HepG2 (cell line): ENCODE data around the gene TEAD1. TPM values are rescaled to one million over a fixed set of nuclear protein-coding genes. Genes with fewer than 3 reads are reported as not detected.

Experiments
- ATM ChIP-seq: fragments of 450-650 bp; IDR thresholded peaks from 2 replicates; pipeline ENCODE4 v1.7.1; 2017; ENCODE audit warnings: mild to moderate bottlenecking, borderline replicate concordance
- ERF ChIP-seq: IDR thresholded peaks from 2 replicates; pipeline ENCODE4 v1.6.1; 2018; ENCODE audit warnings: missing biosample characterization, missing genetic modification reagents
- IKZF5 ChIP-seq: IDR thresholded peaks from 2 replicates; pipeline ENCODE4 v1.6.1; 2018; ENCODE audit warnings: missing genetic modification reagents, mild to moderate bottlenecking, missing compliant biosample characterization
- KDM4B ChIP-seq: sonication (generic); formaldehyde crosslinking; IDR thresholded peaks from 2 replicates; pipeline ENCODE4 v1.4.0; 2020; ENCODE audit warnings: missing genetic modification reagents
- KLF9 ChIP-seq: IDR thresholded peaks from 2 replicates; pipeline ENCODE4 v1.6.1; 2016; ENCODE audit warnings: low read depth
- NFAT5 ChIP-seq: sonication (generic); formaldehyde crosslinking; IDR thresholded peaks from 2 replicates; pipeline ENCODE4 v1.4.0; 2020; ENCODE audit warnings: missing genetic modification reagents
- POLR2G ChIP-seq: fragments of 200-400 bp; formaldehyde crosslinking; IDR thresholded peaks from 2 replicates; pipeline ENCODE4 v1.6.1; 2018; ENCODE audit warnings: mild to moderate bottlenecking, low read depth, low read length, moderate library complexity
- PREB ChIP-seq: sonication (generic); formaldehyde crosslinking; IDR thresholded peaks from 2 replicates; pipeline ENCODE4 v1.4.0; 2020; ENCODE audit warnings: missing genetic modification reagents
- SMYD3 ChIP-seq: sonication (generic); formaldehyde crosslinking; IDR thresholded peaks from 2 replicates; pipeline ENCODE4 v1.8.1; 2023; ENCODE audit warnings: mild to moderate bottlenecking, missing genetic modification reagents
- SSRP1 ChIP-seq: IDR thresholded peaks from 2 replicates; pipeline ENCODE4 v1.6.1; 2016; ENCODE audit warnings: control low read depth
- ZBTB39 ChIP-seq: sonication (generic); formaldehyde crosslinking; IDR thresholded peaks from 2 replicates; pipeline ENCODE4 v1.5.0; 2020; ENCODE audit warnings: missing genetic modification reagents
- ZBTB46 ChIP-seq: sonication (generic); formaldehyde crosslinking; IDR thresholded peaks from 2 replicates; pipeline ENCODE4 v1.4.0; 2020; ENCODE audit warnings: mild to moderate bottlenecking, missing genetic modification reagents, borderline replicate concordance
- ZBTB49 ChIP-seq: sonication (generic); formaldehyde crosslinking; IDR thresholded peaks from 2 replicates; pipeline ENCODE4 v1.4.0; 2020; ENCODE audit warnings: missing genetic modification reagents, borderline replicate concordance
- ZC3H4 ChIP-seq: sonication (generic); formaldehyde crosslinking; IDR thresholded peaks from 2 replicates; pipeline ENCODE4 v1.4.0; 2020; ENCODE audit warnings: missing genetic modification reagents, borderline replicate concordance
- ZFP62 ChIP-seq: sonication (generic); formaldehyde crosslinking; IDR thresholded peaks from 2 replicates; pipeline ENCODE4 v1.4.0; 2020; ENCODE audit warnings: missing genetic modification reagents
- ZNF816 ChIP-seq: sonication (generic); formaldehyde crosslinking; IDR thresholded peaks from 2 replicates; pipeline ENCODE4 v1.8.0; 2022; ENCODE audit warnings: missing genetic modification reagents, mild to moderate bottlenecking, borderline replicate concordance
- polyA plus RNA-seq, 8 experiments: library from polyadenylated mRNA; depleted of rRNA in 3 of 8; stranded (reverse) in 7 of 8; unstranded in 1 of 8; fragments of >200 nt; fragmentation: Illumina TruSeq in 4 of 8; extraction: Trizol in 4 of 8; gene quantifications; 2 replicates each; pipeline versions ENCODE4 v1.2.1 to v1.2.3, GENCODE V29; 2011 to 2016; ENCODE audit warnings: low read depth in 4 of 8, missing spikeins in 1 of 8, mixed read lengths in 1 of 8; ENCODE audit not compliant: insufficient read depth in 1 of 8
- total RNA-seq, 5 experiments: library from RNA; depleted of rRNA; stranded (reverse); fragments of >200 nt; fragmentation: Illumina TruSeq; extraction: Trizol; gene quantifications; 2 replicates each; pipeline ENCODE4 v1.2.3, GENCODE V29; 2016; ENCODE audit warnings: low read depth in 1 of 5

Gene TEAD1
- total and polyA plus RNA-seq, 2 of the 13 experiments (the other 11 are each of a cell fraction or from before 2014, with no cell fraction given), result 20.1 to 30.5 TPM

- TF ChIP-seq ZBTB49 (CRISPR knock-in tag) (no peak), ZC3H4 (CRISPR knock-in tag) (no peak), ZNF816 (CRISPR knock-in tag) (no peak), IKZF5 (CRISPR knock-in tag) (no peak), ZBTB46 (CRISPR knock-in tag) (no peak), NFAT5 (CRISPR knock-in tag) (no peak), ZFP62 (CRISPR knock-in tag) (no peak), ZBTB39 (CRISPR knock-in tag) (no peak), PREB (CRISPR knock-in tag) (no peak), ATM (no peak), ERF (CRISPR knock-in tag) (0 out of 2 replicates have a peak, but pooled peaks have one; percentile 44), KDM4B (no peak), KLF9 (no peak), SSRP1 (CRISPR knock-in tag) (no peak), POLR2G (peak; percentile 68), SMYD3 (CRISPR knock-in tag) (no peak)
Observed at GRCh38 chr11:12673924-12674570, at the start of gene TEAD1 (continued).
